ENCODE measurements around the gene ZER1.
"Not testable (repeated sequence)": the region's sequence is repeated elsewhere in the genome, so short reads cannot be mapped to it uniquely, and the experiment has no call there.

The ZER1 gene

DNA sequence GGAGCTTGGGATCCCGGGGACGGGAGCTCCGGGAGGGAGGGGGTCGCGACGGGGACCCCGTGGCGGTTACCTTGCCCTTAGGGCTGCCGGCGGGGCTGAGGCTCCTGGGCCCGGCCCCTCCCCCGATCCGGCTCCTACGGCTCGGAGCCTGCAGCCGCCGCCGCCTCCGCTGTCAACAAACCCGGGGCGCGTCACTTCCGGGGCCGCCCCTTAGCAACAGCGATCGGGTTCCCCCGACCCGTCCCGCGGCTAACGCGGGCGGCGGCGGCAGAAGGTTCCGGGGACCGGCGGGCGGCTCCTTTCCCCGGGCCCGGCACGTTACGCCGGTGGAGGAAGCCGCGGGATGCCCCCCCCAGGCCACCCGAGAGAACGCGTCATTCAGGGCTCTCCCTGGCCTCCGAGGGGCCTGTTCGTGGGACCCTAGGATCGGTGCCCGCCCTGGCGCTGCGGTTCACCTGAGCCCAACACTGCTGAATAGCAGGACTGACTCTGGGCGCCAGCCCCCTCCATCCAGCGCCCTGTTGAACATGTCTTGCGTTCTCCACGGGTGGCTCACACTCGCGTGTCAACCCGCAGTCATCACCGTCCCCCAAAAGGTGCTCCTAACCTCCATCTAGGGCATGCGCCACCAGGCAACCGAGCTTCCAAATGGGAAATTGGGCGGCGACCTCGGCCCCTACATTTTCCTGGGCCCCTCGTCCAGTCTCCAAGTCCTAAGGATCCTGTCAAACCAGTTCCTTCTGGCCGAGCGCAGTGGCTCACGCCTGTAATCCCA lies at the start of gene ZER1:
TSS of gene ZER1 (minus strand) at position 183 of the 775 bp plus-strand sequence. CDS start 16,362 bp downstream, outside the sequence.
- peak; percentile 87 to 96 (median 92) for DNase-seq

GRCh38 chr9:128820665-128821583 lies 49.2 kb upstream of the ZER1 start:
- DNase-seq = no peak

- no peak for DNase-seq
Observed at GRCh38 chr9:128819716-128820664, 48.3 kb upstream of the ZER1 start.

- DNase-seq = peak in 4 of 6 experiments; percentile 36 to 74 (median 55)
Observed at GRCh38 chr9:128818839-128819715, 47.4 kb upstream of the ZER1 start.

GRCh38 chr9:128818099-128818838 lies 46.5 kb upstream of the ZER1 start, which contains the start of gene ENDOG:
Gene ENDOG (plus strand): TSS chr9:128818500. CDS start chr9:128818685, 185 bp downstream.
- DNase-seq = peak; percentile 89 to 97 (median 95)

DNA sequence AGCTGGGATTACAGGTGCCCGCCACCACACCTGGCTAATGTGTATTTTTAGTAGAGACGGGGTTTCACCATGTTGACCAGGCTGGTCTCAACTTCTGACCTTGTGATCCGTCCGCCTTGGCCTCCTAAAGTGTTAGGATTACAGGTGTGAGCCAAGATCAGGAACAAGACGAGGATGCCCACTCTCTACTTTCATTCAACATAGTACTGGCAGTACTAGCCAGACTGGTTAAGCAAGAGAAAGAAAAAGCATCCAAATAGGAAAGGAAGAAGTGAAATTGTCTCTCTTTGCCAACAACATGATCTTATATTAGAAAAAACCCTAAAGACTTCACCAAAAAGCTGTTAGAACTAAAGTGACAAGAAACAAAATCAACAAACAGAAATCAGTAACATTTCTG lies 39.1 kb upstream of the ZER1 start:
- DNase-seq = no peak

DNA sequence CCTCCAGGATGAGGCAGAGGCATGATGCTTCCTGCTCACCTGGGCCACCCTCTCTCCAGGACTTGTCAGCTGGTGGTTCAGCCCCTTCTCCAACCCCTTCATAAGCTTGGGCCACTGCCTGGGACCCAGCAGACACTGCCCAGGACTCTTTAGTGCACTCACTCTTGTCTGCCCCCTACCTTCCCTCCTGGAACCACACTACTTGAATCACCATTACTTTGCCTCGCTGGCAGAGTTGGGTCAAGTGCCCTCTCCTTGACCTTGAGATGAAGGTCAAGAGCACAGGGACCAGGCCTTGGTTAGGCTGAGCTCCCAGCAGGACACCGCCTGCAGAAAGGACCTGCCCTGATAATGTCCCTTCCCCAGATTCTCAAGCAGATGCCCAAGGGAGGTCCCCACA lies 38.1 kb upstream of the ZER1 start:
- no peak for DNase-seq

GRCh38 chr9:128809036-128809599 lies 37.4 kb upstream of the ZER1 start:
- DNase-seq = no peak

- DNase-seq = no peak
Observed at GRCh38 chr9:128808543-128808942, 36.8 kb upstream of the ZER1 start.

- DNase-seq = no peak
Observed at GRCh38 chr9:128807827-128808226, 36.1 kb upstream of the ZER1 start.

DNA sequence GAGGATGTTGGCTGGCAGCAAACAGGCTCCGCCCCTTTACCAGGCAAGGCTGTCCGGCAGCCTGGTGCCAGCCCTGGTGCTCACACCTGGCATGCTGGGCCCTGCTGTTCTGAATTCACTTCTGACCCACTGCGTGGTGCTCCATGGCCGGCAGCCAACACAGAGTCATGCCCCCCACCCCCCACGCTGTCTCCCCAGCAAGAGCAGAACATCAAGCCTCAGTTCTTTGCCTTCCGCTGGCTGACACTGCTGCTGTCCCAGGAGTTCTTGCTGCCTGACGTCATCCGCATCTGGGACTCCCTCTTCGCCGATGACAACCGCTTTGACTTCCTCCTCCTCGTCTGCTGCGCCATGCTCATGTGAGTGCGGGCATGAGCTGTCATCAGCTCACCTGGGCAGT lies 33.9 kb upstream of the ZER1 start:
- no peak for DNase-seq

DNA sequence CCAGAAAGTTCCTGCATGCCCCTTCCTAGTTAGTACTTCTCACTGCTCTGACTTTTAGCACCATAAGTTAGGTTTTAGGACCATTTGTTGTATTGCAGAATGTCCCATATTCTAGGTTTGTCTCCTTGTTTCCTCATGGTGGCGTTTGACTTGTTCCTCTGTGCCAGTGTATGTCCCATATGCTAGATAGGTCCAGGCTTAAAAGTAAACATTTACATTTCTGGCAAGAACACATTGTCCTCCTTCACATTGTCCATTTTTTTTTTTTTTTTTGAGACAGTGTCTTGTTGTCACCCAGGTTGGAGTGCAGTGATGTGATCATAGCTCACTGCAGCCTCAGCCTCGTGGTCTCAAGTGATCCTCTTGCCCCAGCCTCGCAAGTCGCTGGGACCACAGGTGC lies 30.8 kb upstream of the ZER1 start:
- no peak for DNase-seq

GRCh38 chr9:128800061-128800460 lies 28.3 kb upstream of the ZER1 start:
- no peak for DNase-seq

DNA sequence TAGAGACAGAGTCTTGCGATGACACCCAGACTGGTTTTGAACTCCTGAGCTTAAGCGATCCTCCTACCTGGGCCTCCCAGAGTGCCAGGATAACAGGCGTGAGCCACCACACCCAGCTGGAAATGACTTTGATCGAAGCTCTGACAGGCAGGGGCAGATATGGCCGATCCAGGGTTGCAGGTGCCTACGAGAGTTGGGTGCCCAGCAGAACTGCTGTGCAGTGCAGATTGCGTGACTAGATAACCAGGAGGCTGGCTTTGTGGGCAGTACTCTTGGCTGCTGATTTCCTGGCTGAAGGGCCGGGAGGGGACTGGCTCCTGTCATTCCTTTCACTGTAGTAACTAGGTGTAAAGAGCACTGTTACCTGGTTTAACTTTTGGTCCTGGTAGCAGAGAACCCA lies 27.2 kb upstream of the ZER1 start:
- no peak for DNase-seq

- DNase-seq = not testable (repeated sequence)
Observed at GRCh38 chr9:128794961-128795360, 23.2 kb upstream of the ZER1 start.

- DNase-seq = no peak
Observed at GRCh38 chr9:128792978-128793686, 21.4 kb upstream of the ZER1 start.

DNA sequence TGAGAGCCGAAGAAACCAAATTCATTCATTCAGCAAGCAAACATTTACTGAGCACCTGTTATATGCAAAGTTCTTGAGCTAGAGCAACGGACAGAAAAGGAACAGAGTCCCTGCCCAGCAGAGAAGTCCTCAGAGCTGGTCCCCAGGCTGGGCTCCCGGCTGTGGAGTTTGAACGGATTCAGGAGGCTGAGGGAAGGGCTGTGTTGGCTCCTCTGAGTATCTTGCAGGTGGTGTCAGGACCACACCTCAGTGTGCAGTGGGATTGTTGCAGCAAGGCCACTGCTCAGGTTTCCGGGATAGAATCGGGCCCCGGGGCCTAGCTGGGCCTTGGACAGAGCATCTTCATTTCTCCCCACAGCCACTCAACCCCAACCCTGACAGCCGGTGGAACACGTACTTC lies 20.4 kb upstream of the ZER1 start:
- no peak for DNase-seq

- DNase-seq = no peak
Observed at GRCh38 chr9:128790536-128790935, 18.8 kb upstream of the ZER1 start.

GRCh38 chr9:128788445-128788844 lies 16.7 kb upstream of the ZER1 start:
- DNase-seq = no peak

GRCh38 chr9:128787659-128788058 lies 15.9 kb upstream of the ZER1 start:
- DNase-seq = peak in 1 of 6 experiments; percentile 36

Measured in stimulated activated naive CD4-positive, alpha-beta T cell (primary cell).